HG03097 (cell line): ENCODE measurements around the gene CNTNAP2.

Source experiments
- ATAC-seq: cut with Tn5 transposase; IDR thresholded peaks from one replicate; pipeline ENCODE4 v1.9.1; 2021; ENCODE audit not compliant: unreplicated experiment, low FRiP score

The CNTNAP2 gene

GRCh38 chr7:148332191-148333186, 2215.9 kb downstream of the CNTNAP2 start:
- ATAC-seq = no peak

GRCh38 chr7:148334441-148334956, 2217.9 kb downstream of the CNTNAP2 start:
- no peak for ATAC-seq

GRCh38 chr7:148334959-148335577, 2218.5 kb downstream of the CNTNAP2 start:
- ATAC-seq = no peak

- ATAC-seq = no peak
These were observed 2219.2 kb downstream of the CNTNAP2 start for GRCh38 chr7:148335790-148336189.

DNA sequence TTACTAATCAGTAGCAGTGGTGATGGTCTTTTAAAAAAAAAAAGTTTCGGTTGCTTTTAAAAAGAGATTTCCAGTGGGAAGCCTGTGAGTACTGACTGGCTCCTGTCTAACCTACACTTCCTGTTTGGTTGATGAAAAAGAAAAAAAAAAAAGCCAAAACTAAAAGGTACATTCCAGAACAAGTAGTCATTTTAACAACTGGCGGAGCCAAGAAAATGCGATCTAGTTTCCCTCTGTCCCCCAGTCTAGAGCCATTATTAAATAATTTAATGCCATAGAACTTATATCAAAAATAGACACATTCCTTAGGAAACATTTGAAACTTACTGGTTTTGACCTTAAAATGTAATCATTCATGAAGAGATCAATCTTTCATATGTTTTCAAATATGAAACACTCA, 2219.8 kb downstream of the CNTNAP2 start:
- ATAC-seq = no peak

DNA sequence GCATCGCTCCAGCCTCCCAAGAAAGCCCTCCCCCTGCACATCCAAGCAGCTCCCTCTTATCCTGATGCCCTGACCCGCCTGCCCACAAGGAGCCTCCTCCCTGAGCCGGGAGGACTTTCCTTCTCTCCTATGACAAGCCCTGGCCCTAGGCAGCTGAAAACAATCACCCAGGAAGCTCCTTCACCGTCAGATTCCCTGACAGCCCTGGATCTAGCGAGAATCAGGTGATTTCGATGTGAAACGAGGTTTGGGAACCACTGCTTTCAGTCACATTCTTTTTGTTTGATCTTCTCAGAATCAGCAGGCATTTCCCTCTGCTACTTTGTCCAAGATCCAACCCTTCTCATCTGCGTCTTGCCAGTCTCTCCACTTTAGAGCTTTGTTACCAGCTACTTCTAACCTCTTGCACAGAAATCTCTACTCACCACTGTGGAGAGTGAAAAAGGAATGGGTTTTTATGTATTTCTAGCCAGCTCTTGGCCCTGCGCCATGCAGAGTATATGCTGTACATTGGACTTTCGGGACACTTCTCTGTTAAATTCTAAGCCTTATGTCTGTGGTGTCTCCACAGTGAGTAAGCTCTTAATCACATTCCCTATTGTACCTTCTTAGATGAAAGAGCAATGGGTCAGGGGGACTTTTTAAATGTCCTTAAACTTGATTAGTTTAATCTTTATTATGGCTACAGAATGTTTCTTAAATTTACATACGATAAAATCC, 2220.8 kb downstream of the CNTNAP2 start:
- no peak for ATAC-seq

GRCh38 chr7:148337995-148338747, 2221.6 kb downstream of the CNTNAP2 start:
- no peak for ATAC-seq

DNA sequence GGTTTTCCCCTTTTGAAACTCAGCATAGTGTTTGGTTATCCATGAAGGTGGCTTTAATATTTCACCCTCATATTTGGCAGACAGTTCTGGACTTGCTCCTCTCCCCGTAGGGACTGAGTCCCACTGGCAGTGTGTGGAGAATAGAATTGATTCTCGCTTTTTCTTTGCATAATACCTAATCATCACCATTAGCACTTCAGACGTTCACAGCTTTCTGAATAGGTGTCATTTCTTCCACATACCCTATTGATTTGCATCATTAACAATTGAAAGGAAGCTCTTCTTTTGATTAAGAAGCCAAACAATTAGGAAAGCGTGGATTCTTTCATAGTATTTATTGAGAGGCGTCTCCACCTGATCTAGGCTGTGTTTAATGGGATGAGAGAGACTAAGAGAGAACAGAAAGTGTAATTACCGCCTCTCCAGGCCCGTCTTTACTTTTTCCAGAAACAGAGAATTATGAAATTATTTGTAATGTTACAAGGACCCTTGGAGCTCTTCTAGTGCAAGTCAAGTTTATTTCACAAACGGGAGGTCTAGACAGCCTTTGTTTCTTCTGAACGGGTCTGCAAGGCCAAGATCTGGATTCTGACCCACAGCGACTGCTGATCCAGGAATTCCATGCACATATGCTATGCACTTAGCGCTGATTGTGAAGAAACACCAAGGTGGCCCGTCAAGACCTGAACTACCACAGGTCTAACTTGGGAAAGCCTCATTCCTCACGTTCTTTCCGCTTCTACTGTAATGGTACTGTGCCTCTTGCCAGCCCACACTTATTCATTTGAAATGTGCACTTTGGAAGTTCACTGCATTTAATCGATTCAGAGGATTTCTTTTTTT, 2224.1 kb downstream of the CNTNAP2 start:
- no peak for ATAC-seq

DNA sequence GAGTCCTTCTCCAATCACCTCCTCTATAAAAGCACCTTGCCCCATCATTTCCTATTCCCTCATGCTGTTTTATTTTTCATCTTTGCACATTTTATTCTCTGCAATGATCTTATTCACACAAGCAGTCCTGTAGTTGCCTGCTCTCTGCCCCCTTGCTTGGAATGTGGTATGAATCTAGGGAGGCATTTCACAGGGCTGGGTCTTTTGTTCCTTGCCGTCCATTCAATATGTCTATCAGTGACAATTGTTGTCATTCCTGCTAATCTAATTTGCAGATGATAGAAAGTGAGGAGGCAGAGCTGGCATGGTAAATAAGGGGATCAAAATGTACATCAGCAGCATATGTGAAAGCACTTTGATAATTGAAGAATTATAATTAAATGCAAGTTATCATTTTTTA, 2227.8 kb downstream of the CNTNAP2 start:
- ATAC-seq = no peak

DNA sequence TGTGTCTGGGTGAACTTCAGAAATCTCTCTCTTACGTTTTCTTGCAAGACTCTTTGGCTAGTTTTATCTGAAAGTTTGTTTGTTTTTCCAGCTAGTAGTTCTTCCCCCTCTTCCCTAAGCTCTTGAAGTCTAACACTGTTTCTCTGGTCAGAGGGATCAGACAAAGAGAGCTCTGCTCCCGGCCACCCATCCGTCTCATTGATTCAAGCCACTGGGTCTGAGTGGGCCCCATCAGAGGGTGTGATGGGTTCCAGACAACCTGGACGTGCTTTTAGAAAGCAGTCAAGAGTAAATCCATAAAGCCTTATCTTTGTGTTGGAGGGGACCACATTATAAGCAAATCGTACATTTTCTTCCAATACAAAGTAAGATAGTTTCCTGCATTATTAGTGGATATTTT, 2231.4 kb downstream of the CNTNAP2 start:
- ATAC-seq = no peak

DNA sequence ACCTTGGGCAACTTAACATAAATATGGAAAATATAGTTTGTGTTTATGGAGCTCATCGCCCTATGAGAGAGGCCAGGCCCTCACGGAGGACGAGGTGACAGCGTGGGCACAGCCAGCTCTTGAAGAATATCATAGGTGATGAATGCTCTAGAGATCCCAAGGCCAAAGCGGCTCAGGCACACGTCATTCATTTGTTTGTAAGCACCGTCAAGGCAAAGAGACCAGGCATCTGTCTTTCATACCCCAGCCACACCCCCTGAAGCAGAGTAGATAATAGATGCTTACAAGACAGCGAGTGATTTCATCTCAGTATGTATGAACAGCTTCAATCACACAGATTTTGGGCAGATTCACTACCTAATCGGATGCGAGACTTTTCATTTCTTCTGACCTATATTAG, 2231.9 kb downstream of the CNTNAP2 start:
- ATAC-seq = no peak

GRCh38 chr7:148356303-148356702, 2239.7 kb downstream of the CNTNAP2 start:
- ATAC-seq = no peak

GRCh38 chr7:148362541-148362940, 2245.9 kb downstream of the CNTNAP2 start:
- no peak for ATAC-seq

GRCh38 chr7:148367731-148368475, 2251.3 kb downstream of the CNTNAP2 start:
- no peak for ATAC-seq

GRCh38 chr7:148368562-148368961, 2252.0 kb downstream of the CNTNAP2 start:
- no peak for ATAC-seq

DNA sequence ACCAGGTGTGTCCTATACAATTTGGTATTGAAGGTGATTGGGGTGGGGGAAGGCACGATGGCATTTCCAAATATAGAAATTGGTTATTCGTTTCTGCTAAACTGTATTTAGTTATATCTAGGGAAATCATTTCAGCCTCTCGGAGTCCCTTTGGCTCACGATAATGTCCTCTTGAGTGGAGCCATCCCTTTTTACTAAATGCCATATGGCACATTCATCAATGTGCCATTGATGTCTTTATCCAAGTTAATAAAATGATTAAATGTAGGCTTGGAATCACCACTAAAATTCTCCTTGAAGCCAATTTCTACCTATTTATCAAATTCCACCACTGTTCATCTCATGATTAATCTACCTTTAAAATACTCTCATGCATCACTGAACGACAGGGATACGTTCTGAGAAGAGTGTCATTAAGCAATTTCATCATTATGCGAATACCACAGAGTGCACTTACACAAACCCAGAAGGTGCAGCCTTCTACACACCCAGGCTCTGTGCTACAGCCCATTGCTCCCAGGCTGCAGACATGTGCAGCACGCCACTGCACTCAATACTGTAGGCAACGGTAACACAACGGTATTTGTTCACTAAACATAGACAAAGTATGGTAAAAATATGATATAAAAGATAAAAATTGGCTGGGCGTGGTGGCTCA, 2254.8 kb downstream of the CNTNAP2 start:
- no peak for ATAC-seq

GRCh38 chr7:148374396-148375259, 2258.0 kb downstream of the CNTNAP2 start:
- no peak for ATAC-seq
